NCI-H2171 treated with DMSO at 0.1 percent for 48 hours (cell line): ENCODE results near the gene APOA1.
"Not testable (repeated sequence)": the region's sequence is repeated elsewhere in the genome, so short reads cannot be mapped to it uniquely, and the experiment has no call there.

Source experiments
- DNase-seq: peaks from one replicate; lab custom pipeline; 2025; lab: John Stamatoyannopoulos, UW

APOA1 gene

GRCh38 chr11:116857936-116858335 lies 20.5 kb upstream of the APOA1 start:
- DNase-seq: no peak

- DNase-seq: no peak
Observed at GRCh38 chr11:116857316-116857715, 19.9 kb upstream of the APOA1 start.

- DNase-seq: peak; percentile 17
Observed at GRCh38 chr11:116856423-116856822, 19.0 kb upstream of the APOA1 start.

GRCh38 chr11:116855413-116855812 lies 18.0 kb upstream of the APOA1 start:
- DNase-seq: no peak

- no peak for DNase-seq
Observed at GRCh38 chr11:116853461-116854073, 16.1 kb upstream of the APOA1 start.

- DNase-seq: no peak
Observed at GRCh38 chr11:116852261-116853031, 15.0 kb upstream of the APOA1 start.

GRCh38 chr11:116851626-116852025 lies 14.2 kb upstream of the APOA1 start:
- DNase-seq: no peak

- no peak for DNase-seq
Observed at GRCh38 chr11:116849486-116849885, 12.1 kb upstream of the APOA1 start.

GRCh38 chr11:116849060-116849459 lies 11.6 kb upstream of the APOA1 start:
- DNase-seq: no peak

GRCh38 chr11:116847612-116848011 lies 10.2 kb upstream of the APOA1 start:
- DNase-seq: no peak

GRCh38 chr11:116844722-116845121 lies 7.3 kb upstream of the APOA1 start:
- DNase-seq: no peak

GRCh38 chr11:116843661-116844060 lies 6.2 kb upstream of the APOA1 start:
- no peak for DNase-seq

- no peak for DNase-seq
Observed at GRCh38 chr11:116842909-116843308, 5.5 kb upstream of the APOA1 start.

GRCh38 chr11:116842117-116842516 lies 4.7 kb upstream of the APOA1 start:
- no peak for DNase-seq

GRCh38 chr11:116840746-116841296 lies 3.4 kb upstream of the APOA1 start:
- DNase-seq: no peak

- no peak for DNase-seq
Observed at GRCh38 chr11:116840224-116840745, 2.9 kb upstream of the APOA1 start.

- no peak for DNase-seq
Observed at GRCh38 chr11:116838321-116839084, 1.1 kb upstream of the APOA1 start.

- no peak for DNase-seq
Observed at GRCh38 chr11:116836632-116836991, 810 bp downstream of the APOA1 start.

- DNase-seq: peak; percentile 90
Observed at GRCh38 chr11:116835791-116836631, 1.4 kb downstream of the APOA1 start.

GRCh38 chr11:116835042-116835772 lies 2.2 kb downstream of the APOA1 start:
- DNase-seq: no peak

- DNase-seq: not testable (repeated sequence)
Observed at GRCh38 chr11:116834535-116835041, 2.8 kb downstream of the APOA1 start.
